ENCODE data around the gene RHO. TPM values are rescaled to one million over a fixed set of nuclear protein-coding genes. Genes with fewer than 3 reads are reported as not detected.

Gene RHO
- total RNA-seq, 1 experiment from 2014 or later, result not detected

- ATAC-seq, result no peak
- H3K4me1 ChIP-seq (ENCODE audit: insufficient read depth, low read length), result no peaks in the 10 kb centered on the region
- BruUV-seq (replicated peaks), result no TSS peak
- H4K20me1 ChIP-seq (ENCODE audit: low read length), result no peaks in the 10 kb centered on the region
- no peak overlapping the region for H2AFZ ChIP-seq (ENCODE audit: low read length)
- H3F3A ChIP-seq (ENCODE audit: low read length, unreplicated experiment), result no peaks in the 10 kb centered on the region
- no peak for TF ChIP-seq CTCF (conservative IDR thresholded peaks at IDR 0.05; ENCODE audit: low read depth, low read length)
- no peak for TF ChIP-seq EZH2phosphoT487 (IDR thresholded peaks at IDR 0.05; ENCODE audit: borderline replicate concordance, low read length)
- TF ChIP-seq EZH2 (IDR thresholded peaks at IDR 0.05; ENCODE audit: low read length, unreplicated experiment), result no peak
- H3K79me2 ChIP-seq (ENCODE audit: low read length), result no peaks in the 10 kb centered on the region
- H3K9me2 ChIP-seq (replicated peaks; ENCODE audit: low read length), result no peaks in the 10 kb centered on the region
- ChIA-PET POLR2A (ENCODE audit: unreplicated experiment) (no interaction called here), CTCF (no interaction called here)
- H3K27me3 ChIP-seq (ENCODE audit: low read length), result no peaks in the 10 kb centered on the region
- H3K4me3 ChIP-seq (ENCODE audit: low read length), result no peak overlapping the region
- no peak overlapping the region for H3K4me2 ChIP-seq (ENCODE audit: low read length)
- no peak overlapping the region for H3K27ac ChIP-seq (ENCODE audit: low read length)
- intact Hi-C loops (cut with micrococcal nuclease), result no loop called here
- H3K36me3 ChIP-seq (ENCODE audit: low read depth, low read length), result no peaks in the 10 kb centered on the region
- H3K9ac ChIP-seq (ENCODE audit: low read length), result no peak overlapping the region
- no peaks in the 10 kb centered on the region for H3K9me3 ChIP-seq (ENCODE audit: low read length)
- no peak for DNase-seq
Measured at GRCh38 chr3:129532261-129532660, 3.8 kb downstream of the RHO start.

GRCh38 chr3:129533406-129533805 is 5.0 kb downstream of the RHO start:
- H3K9me3 ChIP-seq (ENCODE audit: low read length), result no peaks in the 10 kb centered on the region
- BruUV-seq (replicated peaks), result no TSS peak
- H3F3A ChIP-seq (ENCODE audit: low read length, unreplicated experiment), result no peaks in the 10 kb centered on the region
- no peaks in the 10 kb centered on the region for H3K27me3 ChIP-seq (ENCODE audit: low read length)
- no peak for DNase-seq
- no peak overlapping the region for H3K4me2 ChIP-seq (ENCODE audit: low read length)
- H3K9me2 ChIP-seq (replicated peaks; ENCODE audit: low read length), result no peaks in the 10 kb centered on the region
- H3K27ac ChIP-seq (ENCODE audit: low read length), result no peak overlapping the region
- no peak overlapping the region for H3K9ac ChIP-seq (ENCODE audit: low read length)
- H3K79me2 ChIP-seq (ENCODE audit: low read length), result no peaks in the 10 kb centered on the region
- no peak overlapping the region for H3K4me3 ChIP-seq (ENCODE audit: low read length)
- intact Hi-C loops (cut with micrococcal nuclease), result no loop called here
- no peak overlapping the region for H2AFZ ChIP-seq (ENCODE audit: low read length)
- TF ChIP-seq EZH2phosphoT487 (IDR thresholded peaks at IDR 0.05; ENCODE audit: borderline replicate concordance, low read length), result no peak
- no peak for TF ChIP-seq CTCF (conservative IDR thresholded peaks at IDR 0.05; ENCODE audit: low read depth, low read length)
- no peak for TF ChIP-seq EZH2 (IDR thresholded peaks at IDR 0.05; ENCODE audit: low read length, unreplicated experiment)
- H3K36me3 ChIP-seq (ENCODE audit: low read depth, low read length), result no peaks in the 10 kb centered on the region
- ChIA-PET POLR2A (ENCODE audit: unreplicated experiment) (no interaction called here), CTCF (no interaction called here)
- no peak for ATAC-seq
- no peaks in the 10 kb centered on the region for H4K20me1 ChIP-seq (ENCODE audit: low read length)
- no peaks in the 10 kb centered on the region for H3K4me1 ChIP-seq (ENCODE audit: insufficient read depth, low read length)

- H3K27ac ChIP-seq (ENCODE audit: low read length), result no peak overlapping the region
- intact Hi-C loops (cut with micrococcal nuclease), result no loop called here
- DNase-seq (no peak), ATAC-seq (no peak)
- TF ChIP-seq CTCF (conservative IDR thresholded peaks at IDR 0.05; ENCODE audit: low read depth, low read length) (no peak), EZH2phosphoT487 (IDR thresholded peaks at IDR 0.05; ENCODE audit: borderline replicate concordance, low read length) (no peak), EZH2 (IDR thresholded peaks at IDR 0.05; ENCODE audit: low read length, unreplicated experiment) (no peak)
- no peaks in the 10 kb centered on the region for H3K9me2 ChIP-seq (replicated peaks; ENCODE audit: low read length)
- H3K4me2 ChIP-seq (ENCODE audit: low read length), result no peak overlapping the region
- H3K4me1 ChIP-seq (ENCODE audit: insufficient read depth, low read length), result no peaks in the 10 kb centered on the region
- H2AFZ ChIP-seq (ENCODE audit: low read length), result no peak overlapping the region
- POLR2A ChIA-PET (ENCODE audit: unreplicated experiment), result no interaction called here
- no peaks in the 10 kb centered on the region for H3K9me3 ChIP-seq (ENCODE audit: low read length)
- no peaks in the 10 kb centered on the region for H3K79me2 ChIP-seq (ENCODE audit: low read length)
- H3K9ac ChIP-seq (ENCODE audit: low read length), result no peak overlapping the region
- H4K20me1 ChIP-seq (ENCODE audit: low read length), result no peaks in the 10 kb centered on the region
- no peaks in the 10 kb centered on the region for H3K36me3 ChIP-seq (ENCODE audit: low read depth, low read length)
- H3F3A ChIP-seq (ENCODE audit: low read length, unreplicated experiment), result no peaks in the 10 kb centered on the region
- no peak overlapping the region for H3K4me3 ChIP-seq (ENCODE audit: low read length)
- no peaks in the 10 kb centered on the region for H3K27me3 ChIP-seq (ENCODE audit: low read length)
- BruUV-seq (replicated peaks), result no TSS peak
- CTCF ChIA-PET, result no interaction called here
Measured at GRCh38 chr3:129534428-129535027, 6.1 kb downstream of the RHO start.

All from PC-3 (cell line).